KG1 (cell line): ENCODE measurements around the gene HYDIN.

ENCODE experiments used
- DNase-seq: peaks from one replicate; lab custom pipeline; 2025; lab: John Stamatoyannopoulos, UW

Gene HYDIN

DNA sequence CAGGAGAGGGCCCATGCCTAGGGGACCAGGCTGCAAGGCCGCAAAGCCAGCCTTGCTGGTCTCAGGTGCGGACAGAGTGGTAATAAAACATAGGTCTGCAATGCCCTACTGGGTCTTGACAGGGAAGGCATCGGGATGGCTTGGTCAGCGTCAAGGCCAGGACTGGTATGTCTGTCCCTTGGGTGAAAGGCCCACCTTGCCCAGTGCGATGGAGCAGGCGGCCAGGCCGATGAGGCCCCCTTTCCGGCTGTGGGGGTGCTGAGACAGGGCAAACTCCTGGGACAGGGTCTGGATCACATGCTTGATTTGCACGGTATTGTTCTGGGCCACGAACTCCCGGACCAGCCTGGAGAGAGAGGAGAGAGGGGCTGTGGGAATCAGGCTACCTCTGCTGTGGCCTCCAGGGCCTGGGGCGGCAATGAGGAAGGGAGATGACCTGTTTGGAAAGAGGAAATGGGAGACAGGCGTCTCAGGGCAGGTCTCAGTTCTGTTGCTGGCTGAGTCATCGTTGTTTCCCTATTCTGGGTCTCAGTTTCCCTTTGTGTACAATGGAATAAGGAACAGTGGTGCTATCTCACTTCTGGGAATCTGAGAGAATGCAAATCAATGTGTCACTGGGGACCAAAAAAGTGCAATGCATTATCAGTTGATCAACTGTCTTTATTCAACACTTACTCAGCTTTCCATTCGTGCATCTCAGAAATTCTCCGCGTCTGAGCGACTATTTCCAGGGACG lies 444.3 kb downstream of the HYDIN start:
- no peak for DNase-seq

DNA sequence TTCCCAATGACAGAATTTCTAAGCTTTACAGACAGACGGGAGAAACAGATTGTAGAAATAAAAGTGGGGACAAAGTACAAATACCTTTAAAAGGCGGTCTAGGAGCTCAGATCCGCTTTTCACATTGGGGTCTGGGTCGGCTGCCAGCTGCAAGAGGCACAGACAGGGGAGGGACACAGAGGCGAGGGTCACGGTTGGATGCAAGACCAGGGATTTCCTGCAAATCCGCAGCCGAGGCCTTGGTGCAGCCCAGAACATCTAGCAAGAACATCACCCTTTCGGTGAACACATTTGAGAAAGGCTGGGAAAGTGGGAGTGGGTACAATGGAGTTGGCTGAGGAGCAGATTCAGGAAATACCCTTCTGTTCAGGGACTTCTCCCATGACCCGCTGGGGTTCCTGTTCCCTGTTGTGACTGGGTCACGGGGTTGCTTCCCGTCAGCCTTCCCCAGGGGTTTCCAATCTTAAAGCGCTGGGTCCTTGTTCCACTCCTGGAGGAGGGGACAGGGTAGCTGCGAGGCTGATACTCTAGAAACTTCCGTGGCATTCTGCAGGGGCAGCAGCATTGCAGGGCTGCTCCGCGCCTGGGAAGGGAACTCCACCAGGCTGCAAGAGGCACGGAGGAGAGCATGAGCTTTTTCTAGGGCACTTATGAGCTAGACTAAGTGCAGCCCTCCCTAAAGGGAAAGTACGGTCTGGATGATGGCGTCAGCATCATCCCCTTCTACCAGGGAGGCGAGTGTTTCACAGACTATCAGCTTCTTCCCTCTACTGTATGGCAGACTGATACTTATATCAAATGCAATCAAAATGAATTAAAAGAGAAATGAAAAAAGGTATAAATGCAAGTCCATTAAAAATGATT lies 445.6 kb downstream of the HYDIN start:
- no peak for DNase-seq

DNA sequence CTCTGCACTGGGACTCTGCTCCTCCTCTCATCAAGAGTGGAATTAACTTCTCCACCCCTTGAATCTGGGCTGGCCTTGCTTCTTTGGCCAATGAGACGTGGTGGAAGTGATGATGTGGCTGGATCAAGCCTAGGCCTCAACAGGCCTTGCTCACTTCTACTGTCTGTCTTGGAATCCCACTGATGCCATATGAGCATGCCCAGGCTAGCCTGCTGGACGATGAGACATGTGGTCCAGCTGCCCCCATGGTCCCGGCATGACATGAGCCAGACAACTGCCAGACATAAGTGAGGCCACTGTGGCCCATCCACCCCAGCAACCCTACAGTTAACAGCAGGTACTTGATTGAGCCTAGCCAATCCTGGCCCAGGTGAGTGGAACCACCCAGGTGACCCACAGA lies 448.3 kb downstream of the HYDIN start:
- no peak for DNase-seq

- no peak for DNase-seq
Observed at GRCh38 chr16:70781800-70782199, 448.7 kb downstream of the HYDIN start.

DNA sequence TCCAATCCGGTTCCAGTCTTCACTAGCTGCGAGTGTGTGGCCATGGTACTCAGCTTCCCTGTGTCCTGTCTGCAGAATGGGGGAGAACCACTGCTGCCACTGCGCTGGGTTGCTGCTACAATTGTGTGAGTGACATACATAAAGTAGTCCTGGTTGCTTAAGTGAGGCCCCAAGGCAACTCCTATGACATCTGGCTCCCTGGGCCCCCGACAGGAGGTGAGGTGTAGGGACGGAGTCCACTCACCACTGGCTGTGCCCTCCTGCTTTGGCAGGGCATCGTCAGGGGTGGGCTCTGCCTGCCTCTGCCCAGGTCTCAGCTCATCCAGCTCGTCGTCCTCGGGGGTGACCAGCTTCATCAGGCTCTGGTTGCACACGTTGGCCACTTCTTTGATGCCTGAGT lies 450.0 kb downstream of the HYDIN start:
- DNase-seq, result no peak

GRCh38 chr16:70779361-70779760 lies 451.2 kb downstream of the HYDIN start:
- DNase-seq, result no peak

- DNase-seq, result no peak
Observed at GRCh38 chr16:70778901-70779309, 451.6 kb downstream of the HYDIN start.

DNA sequence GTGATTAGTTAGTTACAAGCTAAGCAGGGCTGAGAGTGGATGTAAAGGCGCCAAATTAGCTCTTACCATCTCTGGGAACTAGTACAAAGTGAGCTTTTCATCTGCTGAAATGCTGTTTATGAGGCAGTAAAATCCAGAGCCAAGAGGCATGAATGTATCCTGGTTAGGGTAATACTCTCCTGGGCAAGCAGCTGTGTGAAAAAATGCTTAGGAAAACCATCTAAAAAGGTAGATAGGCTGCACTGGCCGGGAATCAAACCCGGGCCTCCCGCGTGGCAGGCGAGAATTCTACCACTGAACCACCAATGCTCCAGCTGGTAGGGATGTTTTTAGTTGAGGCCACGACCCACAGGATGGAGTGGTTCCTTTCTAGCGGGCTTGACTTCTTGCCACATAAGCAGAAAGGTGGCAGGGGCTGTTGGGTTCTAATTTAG lies 452.5 kb downstream of the HYDIN start:
- DNase-seq, result no peak

DNA sequence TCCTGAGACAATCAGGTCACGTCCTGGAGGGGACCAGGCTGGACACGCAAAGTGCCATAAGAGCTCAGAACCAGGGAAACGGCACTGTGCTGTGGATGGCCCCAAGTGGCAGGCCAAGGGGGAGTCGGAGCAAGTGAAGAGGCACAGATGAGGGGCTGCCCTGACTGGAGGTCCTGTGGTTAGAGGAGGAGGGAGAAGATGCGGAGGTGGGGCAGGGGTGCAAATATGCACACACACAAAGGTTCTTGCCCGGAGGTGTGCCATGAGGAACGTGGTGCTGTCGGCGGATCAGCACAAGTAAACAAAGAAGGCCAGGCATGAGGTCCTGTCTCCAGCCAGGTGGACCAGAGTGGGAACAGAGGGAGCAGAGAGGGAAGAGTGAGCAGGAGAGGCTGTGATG lies 453.0 kb downstream of the HYDIN start:
- no peak for DNase-seq

DNA sequence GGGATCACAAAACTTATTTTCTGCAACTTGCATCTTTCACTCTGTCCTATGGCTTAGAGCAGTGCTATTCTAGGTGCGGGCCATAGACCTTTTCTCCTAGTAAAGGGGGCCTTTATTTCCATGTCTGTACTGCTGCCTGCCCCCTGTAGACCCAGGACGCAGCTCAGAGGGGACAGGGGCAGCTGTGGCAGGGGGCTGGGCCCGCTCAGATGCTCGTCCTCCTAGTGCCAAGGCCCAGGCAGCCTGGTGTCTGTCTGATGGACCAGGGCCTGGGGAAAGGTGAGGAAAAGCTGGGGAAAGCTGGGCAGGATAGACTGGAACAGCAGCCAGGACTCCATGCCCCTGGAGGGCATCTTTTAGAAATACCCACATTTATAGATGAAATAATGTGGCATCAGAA lies 455.1 kb downstream of the HYDIN start:
- DNase-seq, result no peak

DNA sequence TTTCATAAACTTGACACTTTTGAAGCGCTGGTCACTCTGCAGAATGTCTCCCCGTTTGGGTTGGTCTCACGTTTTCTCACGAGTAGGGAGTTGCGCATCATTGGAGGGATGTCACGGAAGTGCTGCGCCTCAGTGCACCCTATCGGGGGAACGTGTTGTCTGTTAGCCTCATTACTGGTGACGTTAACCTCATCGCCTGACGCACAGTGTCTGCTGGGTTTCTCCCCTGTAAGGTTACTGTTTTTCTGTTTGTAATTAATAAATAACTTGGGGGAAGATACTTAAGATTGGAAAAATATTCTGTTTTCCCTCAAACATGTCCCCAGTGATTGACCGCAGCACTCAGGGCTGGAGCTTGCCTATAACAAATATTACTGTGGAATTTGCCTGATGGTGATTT lies 456.3 kb downstream of the HYDIN start:
- no peak for DNase-seq

DNA sequence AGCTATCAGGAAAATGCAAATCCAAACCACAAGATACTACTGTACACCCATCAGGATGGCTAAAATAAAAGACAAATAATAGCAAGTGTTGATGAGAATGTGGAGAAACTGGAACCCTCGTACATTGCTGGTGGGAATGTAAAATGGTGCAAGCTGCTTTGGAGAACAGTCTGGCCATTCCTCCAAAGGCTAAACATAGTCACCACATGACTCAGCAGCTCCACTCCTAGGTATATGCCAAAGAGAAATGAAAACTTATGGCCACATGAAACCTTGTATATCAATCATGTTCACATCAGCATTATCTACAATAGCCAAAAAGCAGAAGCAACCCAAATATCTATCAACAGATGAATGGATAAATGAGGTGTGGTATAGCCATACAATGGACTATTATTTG lies 458.0 kb downstream of the HYDIN start:
- no peak for DNase-seq

DNA sequence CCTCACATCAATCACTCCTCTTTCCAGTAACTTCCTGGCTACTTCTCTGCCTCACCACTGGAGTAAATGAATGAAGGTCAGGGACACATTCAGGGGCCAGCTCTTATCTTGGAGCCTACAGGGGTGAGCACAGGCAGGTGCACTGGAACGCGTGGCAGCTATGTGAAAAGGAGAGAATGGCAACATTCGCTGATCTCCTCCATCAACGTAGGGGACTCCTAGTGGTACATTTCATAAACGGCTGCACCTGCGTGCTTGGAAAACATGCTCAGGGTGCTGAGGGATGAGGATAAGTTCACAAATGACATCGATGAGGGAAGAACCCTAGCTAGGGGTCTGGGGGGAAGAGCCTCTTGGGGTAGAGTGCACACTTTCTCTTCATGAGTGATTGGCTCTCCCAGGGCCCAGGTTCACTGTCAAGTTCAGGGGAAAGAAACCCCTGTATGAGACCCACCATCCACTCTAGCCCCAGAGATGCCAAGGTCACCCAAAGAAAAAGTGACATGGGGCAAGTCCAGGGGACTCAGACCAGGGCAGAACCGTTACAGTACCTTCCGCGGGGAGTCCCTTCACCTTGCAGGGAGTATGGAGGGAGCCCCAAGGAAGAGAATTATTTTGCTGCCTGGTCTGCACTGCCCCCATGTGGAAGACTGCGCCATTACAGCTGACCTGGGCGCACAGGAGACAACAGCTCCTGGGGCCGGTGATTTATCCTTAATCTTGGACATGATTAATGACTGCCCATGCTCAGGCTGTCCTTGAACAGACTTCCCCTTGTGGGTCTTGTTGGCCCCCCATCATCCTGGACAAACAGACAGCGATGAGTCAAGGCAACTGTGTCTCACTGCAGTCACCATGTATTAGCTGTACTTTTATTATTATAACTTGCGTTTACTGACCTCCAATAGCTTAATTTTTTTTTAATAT lies 459.6 kb downstream of the HYDIN start:
- peak; percentile 24 for DNase-seq

DNA sequence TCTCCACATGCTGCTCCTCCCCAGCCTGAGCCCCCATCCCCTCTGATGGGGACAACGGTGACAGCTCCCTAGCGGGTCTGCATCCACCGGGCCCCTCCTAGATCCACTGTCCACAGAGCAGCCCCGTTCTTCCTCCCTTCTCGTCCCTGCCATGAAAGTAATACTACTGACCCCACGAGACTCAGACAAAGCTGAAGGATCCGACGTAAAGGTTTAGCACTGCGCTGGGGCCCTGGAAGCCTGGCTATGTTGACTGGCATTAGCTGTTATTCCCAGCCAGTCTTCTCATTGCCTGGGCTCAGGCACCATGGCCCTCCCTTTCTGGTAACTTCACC lies 460.3 kb downstream of the HYDIN start:
- DNase-seq, result no peak

DNA sequence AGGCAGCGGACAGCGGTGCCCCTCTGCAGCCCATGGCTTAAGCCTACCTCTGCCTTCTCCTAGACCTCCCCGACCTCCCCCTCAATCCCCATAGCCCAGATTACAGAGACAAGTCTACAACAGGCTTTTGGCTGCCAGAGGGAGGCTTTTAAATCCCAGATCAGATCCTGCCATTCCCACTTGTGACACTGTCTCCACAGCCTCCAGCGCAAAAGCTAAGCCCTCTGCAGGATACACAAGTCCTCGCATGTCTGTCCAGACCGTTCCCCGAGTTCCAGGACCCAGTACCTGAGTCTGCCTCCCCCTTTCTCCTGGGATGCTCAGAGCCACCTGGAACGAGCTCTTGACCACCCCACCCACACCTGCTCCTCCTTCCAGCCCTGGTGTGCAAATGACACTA lies 460.8 kb downstream of the HYDIN start:
- DNase-seq, result no peak

DNA sequence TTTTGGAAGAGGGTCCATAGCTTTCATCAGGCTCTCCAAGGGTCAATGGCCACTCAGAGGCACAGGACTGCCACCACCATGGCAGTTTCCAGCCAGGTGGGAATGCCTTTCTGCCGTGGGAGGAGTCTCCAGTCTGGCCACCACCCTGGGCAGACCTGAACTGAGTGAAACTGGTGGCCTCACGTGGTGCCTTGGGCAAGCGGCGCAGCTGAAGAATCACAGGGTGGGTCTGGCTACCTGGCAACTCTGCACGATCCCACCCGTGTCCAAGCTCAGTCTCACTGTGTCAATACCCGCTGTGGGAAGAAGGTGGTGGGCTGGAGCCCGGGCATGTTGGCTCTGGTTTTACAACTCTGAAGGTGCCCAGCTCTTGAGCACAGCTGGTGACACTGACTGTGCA lies 461.4 kb downstream of the HYDIN start:
- DNase-seq, result no peak

DNA sequence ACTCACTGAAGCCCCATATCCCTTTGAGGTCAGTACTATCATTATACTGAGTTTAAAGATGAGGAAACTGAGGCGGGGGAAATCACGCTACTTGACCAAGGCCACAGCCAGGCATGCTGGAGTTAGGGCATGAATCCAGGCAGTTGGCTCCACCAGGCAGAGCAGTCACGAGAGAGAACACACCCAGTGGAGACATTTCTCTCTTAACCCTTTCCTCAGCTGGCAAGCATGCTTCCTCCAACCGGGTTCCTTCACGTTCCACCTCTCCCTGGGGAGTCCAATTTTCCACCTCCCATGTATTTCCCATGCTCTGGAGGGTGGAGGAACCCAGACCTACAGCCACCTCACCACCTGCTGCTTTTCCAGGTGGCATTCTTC lies 462.3 kb downstream of the HYDIN start:
- DNase-seq, result no peak

DNA sequence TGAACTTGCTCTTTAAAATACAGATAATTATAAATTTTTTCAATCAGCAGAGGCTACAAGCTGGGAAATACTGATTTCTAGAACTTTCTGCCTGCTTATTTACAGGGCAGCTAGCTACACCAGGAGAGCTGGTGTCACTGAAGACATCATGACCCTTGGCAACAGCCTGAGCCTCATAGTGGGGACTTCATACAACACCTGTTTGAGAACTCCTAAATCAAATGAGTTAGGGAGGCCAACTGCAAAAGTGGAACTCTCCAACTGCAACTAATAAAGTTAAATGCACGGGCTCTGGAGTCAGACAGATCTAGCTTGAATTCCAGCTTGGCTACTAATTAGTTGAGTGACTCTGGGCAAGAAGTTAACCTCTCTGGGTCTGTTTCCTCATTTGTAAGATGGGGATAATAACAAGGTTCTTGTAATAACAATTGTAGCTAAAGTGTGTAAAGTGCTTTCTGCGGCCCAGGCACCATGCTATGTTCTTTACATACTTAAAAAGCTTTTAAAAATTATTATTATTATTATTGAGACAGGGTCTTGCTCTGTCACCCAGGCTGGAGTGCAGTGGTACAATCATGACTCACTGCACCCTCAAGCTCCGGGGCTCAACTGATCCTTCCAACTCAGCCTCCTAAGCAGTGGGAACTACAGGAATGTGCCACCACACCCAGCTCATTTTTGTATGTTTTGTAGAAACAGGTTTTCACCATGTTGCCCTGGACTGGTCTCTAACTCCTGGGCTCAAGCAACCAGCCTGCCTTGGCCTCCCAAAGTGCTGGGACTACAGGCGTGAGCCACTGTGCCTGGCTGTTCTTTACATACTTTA lies 462.9 kb downstream of the HYDIN start:
- DNase-seq, result no peak

DNA sequence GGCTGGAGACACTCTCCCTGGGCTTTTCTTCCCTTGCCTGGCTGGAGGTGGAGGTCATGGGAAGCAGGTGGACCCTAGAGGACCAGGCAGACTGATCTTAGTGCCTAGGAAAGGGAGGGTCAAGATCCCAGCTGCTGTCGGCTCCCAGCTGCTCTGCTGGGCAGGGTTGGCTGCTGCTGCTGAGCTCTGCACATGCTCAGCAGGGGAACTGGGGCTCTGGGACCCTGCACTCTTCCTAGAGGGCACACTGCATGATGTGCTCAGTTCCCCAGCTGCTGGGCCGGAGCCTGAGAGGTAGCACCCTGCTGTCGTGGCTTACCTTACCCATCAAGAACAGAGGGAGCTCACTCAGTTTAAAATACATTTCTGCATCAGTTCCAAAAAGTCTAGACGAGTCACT lies 463.9 kb downstream of the HYDIN start:
- no peak for DNase-seq

GRCh38 chr16:70766176-70766575 lies 464.3 kb downstream of the HYDIN start:
- DNase-seq, result no peak

DNA sequence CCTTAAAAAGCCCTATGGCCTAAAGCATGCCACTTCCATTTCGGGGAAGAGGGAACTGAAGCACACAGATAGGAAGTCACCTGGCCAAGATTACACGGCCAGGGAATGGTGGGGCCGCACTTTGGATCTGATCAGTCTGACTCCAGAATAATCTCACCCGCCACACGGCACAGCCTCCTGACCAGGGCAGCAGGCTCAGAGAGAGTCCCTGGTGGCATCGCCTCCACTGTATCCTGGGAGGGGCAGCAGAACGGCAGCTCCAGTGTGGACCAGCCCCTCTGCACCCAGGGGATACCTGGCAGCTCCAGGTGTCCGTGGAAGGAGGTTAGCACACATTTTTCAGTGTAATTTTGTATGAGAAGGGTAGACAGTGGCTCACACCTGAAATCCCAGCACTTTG lies 465.0 kb downstream of the HYDIN start:
- DNase-seq, result no peak

DNA sequence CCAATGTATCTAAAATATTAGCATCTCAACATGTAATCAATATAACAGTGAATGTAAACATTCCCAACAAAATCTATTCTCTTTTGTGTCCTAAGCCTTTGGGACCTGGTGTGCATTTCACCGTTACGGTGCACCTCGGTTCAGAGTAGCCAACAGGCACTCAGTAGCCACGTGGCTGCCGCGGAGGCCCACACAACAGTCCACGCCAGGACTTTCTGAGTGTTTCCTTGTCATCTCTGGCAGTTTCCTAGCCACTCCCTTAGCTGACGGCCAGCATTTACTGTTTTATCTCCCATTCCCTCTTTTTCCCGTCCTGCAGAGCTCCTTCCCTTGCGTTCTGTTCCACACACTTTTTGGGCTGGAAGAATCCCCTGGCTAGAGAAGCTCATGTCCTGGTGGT lies 465.9 kb downstream of the HYDIN start:
- no peak for DNase-seq
